GM19455 (cell line): ENCODE data around the gene EGFLAM.
A peak's percentile ranks its signal among the peaks of the same experiment; 100 is the strongest.

ENCODE experiments used
- ATAC-seq: cut with Tn5 transposase; IDR thresholded peaks from one replicate; pipeline ENCODE4 v1.9.1; 2021; ENCODE audit not compliant: unreplicated experiment

The EGFLAM gene

DNA sequence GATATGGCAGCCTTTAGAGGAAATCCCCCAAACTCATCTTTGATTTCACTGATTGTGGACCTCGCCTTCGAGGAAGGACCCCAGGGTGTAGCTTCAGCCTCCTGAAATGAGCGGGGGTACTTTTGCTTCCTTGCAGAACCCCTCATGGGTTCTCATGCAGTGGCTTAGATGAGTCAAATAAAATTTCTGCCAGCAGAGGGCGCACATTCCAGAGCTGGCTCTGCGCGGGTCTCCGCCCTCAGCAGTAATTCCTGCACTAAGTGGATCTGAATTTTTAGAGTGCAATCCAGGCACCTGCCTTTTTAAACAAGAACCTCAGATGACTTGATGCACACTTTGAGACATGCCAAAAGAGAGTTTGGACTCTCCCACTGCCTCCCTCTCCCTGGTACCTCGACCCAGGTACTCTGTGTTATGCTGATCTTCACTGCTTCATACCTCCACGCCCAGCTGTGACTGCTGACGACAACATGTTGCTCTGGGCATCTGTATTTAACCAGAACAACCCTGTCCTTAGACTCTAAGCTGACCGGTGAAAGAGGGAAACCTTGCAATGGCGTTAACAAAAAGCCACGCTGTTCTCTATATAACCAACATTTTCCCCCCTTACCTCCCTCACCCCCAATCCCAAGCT is 7.3 kb downstream of the EGFLAM start:
- peak; percentile 89 for ATAC-seq

DNA sequence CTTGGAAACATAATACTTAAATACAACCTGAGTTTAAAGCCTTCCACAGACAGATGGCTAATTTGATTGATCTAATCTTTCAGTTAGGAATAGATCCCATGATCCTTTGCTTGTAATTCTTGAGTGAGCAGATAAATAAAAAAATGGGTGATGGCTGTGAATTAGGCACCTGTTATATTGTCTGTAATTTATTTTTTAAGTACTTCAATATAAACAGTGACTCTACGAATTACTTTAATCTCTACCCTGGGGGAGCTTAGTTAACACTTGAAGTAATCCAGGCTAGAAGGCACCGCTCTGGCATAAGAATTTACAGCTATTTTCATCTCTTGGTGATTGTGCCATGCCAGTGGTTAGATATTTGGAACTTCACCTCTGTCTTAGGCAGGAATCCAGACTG is 9.0 kb downstream of the EGFLAM start:
- ATAC-seq = no peak

DNA sequence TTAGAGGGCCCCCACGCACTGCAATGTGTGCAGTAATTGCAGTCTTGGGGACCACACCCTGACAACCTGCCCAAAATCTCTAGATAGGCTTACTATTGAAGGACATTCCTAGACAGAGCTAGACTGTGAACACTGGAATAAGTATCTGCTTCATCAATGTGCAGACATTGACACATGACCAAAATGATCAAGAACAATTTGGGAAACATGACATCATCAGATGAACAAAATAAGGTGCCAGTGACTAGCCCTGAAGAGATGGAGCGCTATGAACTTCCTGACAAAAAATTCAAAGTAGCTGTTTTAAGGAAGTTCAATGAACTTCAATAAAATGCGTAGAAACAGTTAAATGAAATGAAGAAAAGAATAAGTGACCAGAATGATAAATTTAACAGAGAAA is 15.3 kb downstream of the EGFLAM start:
- ATAC-seq = no peak

DNA sequence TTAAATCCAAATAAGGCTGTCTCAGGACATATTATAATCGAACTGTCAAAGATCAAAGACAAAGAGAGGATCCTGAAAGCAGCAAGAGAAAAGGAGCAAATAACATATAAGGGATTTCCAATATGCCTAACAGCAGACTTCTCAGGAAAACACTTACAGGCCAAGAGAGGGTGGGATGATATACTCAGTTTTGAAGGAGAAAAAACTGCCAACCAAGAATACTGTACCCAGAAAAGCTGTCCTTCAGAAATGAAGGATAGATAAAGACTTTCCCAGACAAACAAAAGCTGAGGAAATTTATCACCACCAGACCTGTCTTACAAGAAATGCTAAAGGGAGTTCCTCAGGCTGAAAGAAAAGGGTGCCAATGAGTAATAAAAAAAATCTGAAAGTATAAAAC is 16.0 kb downstream of the EGFLAM start:
- ATAC-seq = no peak

DNA sequence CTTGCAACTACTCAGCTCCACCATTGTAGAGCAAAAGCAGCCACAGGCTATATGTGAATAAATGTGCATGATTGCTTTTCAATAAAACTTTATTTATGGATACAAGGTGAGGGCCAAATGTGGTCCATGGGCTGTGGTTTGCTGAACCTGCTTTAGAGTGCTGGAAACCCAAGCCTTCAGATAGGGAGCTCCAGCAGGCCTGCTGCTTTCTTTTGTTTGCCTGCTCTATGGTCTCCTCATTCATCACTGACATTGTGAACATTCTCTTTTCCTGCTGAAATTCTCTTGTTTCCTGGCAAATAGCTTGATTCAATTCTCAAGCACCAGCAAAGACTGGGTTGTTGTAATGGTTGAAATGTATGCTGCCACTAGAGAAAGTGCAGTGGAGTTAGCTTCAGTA is 26.0 kb downstream of the EGFLAM start:
- ATAC-seq = no peak

DNA sequence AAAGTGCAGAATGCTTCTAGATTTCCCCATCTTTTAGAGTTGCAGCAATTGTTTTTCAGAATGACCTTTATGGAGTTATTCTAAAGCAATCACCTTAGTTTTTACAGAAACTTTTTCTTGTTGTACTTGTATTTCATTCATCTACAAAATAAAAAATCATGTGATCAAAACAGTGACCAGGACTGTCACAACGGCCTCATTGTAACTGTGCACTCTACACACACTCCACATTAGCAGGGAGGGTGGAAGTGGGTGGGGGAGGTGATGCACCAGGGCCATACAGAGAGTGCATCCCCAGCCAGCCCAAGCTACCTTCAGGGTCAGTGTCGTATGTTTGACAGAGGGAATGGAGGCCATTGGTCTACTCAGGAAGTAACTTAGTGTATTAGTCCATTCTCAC is 26.9 kb downstream of the EGFLAM start:
- ATAC-seq = no peak

DNA sequence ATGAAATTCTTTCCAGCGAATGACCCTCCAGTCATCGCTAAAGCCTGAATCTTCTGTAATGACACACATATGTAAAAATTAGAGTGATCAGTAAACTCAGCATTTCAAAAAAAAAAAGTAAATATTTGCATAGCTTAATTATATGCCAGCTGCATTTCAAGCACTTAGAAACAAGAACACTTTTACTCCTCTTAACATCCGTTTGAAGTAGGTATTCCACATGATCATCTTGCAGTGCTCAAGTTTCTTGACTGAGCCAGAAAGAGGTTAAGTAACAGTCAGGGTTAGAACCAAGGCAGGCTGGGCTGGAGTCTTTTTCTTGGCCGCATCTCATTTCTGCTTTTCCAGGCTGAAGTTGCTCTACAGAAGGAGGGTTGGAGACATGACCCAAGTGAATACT is 27.6 kb downstream of the EGFLAM start:
- no peak for ATAC-seq

DNA sequence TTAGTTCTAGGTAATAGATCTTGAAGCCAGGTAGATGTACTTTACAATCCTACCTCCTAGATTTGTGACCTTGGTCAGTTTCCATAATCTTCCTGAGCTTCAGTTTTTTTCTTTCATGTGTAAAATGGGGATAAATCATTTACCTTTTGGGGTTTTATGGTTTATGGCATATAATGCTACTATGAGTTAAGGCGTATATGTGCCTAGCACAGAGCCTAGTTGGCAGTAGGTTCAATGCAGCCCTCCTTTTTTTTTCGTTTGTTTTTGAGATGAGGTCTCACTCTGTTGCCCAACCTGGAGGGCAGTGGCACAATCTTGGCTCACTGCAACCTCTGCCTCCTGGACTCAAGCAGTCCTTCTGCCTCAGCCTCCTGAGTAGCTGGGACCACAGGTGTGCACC is 28.8 kb downstream of the EGFLAM start:
- ATAC-seq = no peak

DNA sequence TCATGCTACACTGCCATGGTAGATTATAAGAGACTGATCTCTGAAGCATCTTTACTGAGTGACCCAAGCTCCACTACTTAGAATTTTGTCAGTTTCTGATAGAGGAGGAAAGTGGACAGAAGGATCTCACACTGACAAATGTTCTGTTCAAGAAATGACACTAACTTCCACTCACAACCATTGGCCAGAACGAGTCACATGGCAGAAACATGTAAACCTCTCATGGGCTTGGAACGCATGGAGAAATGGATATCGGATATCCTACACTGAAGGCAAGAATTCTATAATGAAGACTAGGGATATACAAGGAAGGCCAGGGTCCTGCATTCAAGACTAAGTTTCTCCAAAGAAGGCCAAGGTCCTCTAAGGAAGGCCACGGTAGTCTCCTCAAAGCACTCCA is 31.1 kb downstream of the EGFLAM start:
- ATAC-seq = no peak

DNA sequence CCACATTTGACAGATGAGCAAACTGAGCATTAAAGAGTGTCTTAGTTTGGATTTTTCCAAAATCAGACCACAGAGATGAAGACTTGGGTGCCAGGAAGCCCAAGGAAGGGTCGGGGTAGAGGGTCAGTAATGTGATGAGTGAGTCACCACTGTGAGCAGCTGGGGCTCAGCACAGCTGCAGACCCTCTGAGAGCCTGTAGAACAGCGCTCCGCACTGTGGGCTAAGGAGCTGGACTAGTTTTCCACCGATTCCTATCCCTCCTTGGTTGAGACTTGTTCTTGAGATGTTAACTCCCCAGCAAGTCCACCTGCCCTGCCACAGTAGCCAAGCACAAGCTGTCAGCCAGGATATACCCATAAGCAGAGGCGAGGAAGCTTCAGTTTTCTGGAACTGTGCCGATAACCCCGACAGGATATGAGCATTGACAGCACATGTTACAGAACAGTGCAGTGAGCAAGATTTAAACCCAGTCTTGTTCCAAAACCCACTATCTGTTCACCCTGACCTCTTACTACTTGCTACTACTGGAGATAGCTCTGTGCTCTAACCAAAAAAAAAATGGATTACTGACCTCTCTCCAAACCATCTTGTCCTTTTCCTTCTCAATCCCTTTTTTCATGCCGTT is 31.8 kb downstream of the EGFLAM start:
- no peak for ATAC-seq

DNA sequence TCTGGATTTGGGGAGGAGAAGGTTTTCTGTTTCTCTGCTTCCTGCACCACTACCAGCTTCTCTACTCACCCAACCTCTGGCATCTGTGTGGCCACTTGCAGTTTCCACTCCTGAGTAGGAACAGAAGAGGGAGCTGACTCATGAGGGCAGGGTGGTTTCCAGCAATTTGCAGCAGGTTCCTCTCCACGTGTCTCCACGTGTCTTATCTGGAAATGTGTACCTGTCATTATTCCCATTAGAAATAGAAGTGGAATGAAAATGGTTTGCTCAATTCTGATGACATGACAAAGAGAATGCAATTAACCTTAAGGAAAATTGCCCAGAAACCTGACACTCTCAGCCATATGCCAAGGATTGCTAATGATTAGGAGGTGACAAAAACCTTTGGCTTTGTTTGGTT is 33.0 kb downstream of the EGFLAM start:
- no peak for ATAC-seq

DNA sequence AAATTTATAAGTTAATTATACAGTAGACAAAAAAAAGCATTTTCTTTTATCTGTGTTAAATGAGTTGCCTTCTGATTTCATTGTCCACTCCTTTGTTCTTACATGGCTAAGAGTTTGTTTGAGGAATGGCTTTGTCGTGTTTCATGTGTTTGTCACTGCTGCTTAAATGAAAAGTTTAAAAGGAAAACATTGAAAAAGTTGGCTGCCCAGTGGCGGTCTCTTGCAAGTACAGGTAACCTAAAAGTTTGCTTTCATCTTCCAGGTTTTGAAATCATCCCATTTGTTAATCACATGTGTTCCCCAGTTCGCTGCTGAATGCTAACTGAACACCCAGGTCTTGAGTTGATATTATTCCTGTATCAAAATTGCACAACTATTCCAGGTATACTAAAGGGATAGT is 33.9 kb downstream of the EGFLAM start:
- ATAC-seq = no peak

DNA sequence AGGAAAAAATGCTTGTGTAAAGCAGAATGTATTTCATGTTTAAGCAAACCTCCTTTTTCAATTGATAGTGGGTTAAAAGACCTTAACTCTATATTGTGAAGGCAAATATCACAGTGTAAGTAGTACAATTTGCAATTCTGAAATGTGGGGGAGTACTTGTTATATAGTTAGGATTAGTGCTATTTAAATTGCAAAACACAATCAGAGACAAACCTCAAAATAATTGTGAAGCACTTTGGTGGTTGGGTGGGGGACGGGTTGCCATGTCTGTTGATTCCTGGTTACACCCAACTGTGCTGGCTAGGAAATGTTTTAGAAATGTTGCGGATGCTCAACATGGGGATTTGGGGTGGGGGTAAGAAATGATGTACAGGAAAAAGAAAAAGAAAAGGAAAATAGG is 37.4 kb downstream of the EGFLAM start:
- no peak for ATAC-seq

DNA sequence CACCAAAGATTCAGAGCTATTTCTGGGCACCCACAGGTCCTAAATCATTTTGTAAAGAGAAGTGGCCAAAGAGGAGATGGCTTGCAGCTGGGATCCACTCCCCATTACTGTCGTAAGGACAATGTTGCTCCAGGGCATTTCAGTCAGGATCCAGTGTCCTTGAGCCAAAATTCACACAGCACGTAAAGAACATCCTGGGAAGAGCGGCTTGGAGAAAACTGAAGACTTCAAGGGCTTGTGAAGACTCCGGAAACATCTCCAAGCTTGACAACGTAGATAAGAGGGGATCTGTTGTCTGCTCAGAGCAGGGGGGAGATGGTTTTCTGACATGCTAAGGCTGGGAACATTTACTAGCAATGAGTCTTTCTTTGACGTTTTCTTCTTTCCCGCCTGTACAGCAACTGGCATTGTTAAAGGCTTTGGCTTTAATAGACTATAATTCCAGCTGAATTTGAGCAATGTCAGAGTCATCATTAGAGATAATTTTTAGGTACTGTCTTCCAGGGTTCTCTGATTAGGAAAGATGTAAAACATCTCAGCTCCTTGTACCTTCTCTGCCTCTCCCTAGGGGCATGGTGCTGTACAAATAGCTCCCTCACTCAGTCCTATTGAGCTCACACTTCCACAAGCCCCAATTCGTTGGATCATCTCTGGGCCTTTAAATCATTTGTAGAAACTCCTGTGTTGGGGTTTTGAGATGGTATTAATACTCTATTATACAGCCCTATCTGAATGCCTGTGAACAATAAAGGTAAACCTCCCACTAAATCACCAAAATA is 39.7 kb downstream of the EGFLAM start:
- ATAC-seq = no peak

DNA sequence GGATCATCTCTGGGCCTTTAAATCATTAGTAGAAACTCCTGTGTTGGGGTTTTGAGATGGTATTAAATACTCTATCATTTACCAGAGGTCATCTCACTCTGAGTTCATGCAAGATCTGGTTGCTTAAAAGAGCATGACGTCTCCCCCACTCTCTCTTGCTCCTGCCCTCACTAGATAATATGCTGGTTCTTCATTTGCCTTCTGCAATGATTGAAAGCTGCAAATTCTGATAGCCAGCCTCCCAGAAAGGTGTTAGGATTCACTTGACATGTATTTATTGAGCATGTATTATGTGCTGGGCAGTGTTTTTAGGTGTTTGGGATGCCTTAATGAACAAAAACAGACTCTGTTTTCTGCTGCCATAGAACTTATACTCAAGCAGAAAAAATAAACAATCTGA is 41.2 kb downstream of the EGFLAM start:
- no peak for ATAC-seq

DNA sequence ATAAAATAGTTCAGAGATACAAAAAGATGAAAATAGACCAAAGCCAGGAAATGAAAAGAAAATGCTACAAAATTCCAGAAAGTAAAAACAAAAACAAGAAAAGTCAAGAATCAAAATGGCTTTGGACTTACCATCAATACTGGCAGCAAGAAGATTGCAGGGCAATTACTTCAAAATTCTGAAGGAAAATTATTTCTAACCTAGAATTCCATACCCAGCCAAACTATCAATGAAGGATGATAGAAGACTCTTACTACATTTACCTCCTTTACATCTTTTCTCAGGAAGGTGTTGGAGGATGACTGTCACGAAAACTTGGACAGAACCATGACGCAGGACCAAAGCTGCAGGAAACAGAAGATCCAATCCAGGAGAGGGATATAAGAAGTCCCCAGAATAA is 46.8 kb downstream of the EGFLAM start:
- ATAC-seq = no peak

DNA sequence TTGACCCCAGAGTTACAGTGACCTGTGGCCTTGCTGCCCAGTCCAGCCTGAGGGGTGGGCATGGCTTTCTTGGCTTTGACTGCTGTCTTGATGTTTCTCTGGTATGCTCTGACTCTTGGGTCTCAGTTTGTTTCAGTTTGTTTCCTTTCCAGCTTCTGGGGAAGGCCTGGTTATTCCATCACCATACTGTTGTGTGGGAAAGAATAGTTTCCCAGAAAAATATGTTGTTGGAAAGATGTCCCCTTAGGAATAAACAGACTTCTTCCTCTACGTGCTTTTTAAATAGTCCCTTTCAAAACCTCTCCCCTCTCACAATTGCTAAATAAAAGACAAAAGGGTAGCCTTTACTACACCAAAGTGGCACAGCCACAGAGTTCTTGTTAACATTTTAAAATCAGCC is 49.5 kb downstream of the EGFLAM start:
- ATAC-seq = no peak

DNA sequence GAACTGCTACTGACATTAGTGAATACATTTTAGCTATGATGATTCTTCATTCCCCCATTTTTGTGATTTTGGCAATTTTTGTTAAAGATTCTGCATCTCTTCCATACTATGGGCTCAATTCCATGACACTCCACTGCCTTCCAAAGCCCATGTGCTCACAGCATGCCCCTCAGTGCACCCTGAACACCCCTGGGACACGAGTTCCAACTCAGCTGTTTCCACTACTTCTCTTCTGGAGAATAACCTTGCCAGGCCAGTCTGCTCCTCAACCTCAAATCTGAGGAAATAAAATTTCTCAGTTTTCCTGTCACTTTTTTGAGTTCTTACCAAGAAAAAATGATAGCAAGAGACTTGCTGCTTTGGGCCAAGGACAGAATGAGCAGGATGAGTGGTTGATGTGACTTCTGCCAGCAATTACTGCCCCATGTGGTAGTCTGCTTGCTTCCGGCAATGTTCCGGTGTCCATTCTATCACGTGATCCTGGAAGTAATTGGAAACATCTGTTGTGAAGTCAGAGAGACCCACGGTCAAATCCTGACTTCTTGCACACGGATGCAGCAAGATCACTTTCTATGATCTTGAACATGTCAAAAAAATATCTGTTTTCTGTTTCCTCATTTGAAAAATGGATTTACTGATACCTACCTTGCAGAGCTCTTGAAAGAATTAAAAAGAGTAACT is 58.3 kb downstream of the EGFLAM start:
- ATAC-seq = no peak

DNA sequence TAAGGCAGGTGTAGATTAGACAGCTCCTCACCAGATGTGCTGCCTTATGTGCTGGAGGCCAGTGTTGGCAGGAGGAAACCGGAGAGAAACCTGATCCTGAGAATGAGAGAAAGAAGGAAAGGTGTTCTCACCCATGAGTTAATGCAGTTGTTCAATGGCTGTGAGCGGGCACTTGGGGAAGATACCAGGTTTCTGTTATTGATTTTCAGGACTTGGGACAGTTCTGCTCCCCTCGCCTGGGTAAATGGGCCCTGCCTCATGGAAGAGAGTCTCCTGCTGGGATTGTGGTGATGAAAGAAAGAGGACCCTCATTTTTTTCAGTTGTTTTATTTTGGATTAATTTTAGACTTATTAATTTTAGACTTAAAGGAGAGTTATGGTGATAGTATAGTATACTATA is 59.5 kb downstream of the EGFLAM start:
- no peak for ATAC-seq

DNA sequence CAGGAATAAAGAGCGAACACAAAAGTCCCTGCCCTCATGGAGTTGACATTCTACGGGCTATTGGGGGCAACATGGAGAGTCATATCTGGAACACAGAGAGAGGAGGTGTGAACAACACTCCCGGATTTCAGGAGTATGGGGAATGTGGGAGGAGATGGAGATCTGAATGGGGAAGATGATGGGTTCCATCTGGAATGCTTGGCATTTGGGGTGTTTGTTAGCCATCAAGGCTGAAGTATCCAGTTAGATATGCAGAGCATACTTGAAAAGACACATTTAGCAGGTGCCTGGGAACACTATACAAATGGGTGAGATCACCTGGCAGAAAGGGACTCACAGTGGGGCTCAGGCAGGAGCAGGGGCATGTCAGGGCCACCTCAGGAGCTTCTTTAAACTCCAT is 61.1 kb downstream of the EGFLAM start:
- ATAC-seq = no peak

DNA sequence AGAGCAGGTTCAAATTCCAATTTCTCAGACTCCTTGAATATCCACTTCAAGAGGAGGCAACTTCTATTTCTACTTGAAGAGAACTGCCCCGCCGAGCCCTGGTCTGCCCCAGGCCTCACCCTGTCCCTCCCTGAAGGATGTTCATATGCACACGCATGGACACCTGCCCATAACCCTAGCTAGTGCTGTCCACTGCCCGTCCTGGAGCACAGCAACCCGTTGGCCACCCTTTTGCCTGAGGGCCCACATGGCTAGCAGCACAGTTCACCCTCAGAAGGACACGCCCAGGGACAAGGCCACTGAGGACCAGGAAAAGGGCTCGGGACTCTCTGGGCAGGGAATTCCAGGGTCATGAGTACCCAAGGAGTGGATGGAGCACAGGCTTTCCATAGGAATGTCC is 63.6 kb downstream of the EGFLAM start:
- no peak for ATAC-seq
